Medulla oblongata (tissue), 1 donor: ENCODE results near the gene COL4A6.

ENCODE experiments used
- DNase-seq: peaks from one replicate; pipeline ENCODE4 v3.0.0-alpha.2; 2015; ENCODE audit errors: extremely low spot score

Gene COL4A6

GRCh38 chrX:108216919-108217571 lies 221.2 kb downstream of the COL4A6 start:
- DNase-seq: no peak

DNA sequence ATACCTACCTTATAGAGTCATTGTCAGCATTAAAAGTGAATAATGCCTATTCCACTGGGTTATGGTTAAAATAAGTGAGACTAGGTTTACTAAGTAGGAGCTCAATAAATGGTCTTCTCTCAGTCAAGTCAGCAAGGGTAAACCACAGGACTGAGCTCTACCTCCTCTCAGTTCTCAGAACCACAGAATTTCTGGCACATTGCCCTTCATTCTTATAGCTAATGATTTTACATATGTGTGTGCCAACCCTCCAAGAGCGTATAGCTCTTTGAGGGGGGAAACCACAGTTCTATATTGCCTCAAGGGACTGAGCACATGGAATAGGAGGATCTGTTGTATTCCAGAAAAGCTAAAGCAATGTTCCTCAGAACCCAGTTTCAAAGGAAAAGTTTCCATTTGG lies 221.8 kb downstream of the COL4A6 start:
- no peak for DNase-seq

- no peak for DNase-seq
Measured at GRCh38 chrX:108211301-108211700, 226.9 kb downstream of the COL4A6 start.

GRCh38 chrX:108209006-108209554 lies 229.1 kb downstream of the COL4A6 start:
- no peak for DNase-seq

DNA sequence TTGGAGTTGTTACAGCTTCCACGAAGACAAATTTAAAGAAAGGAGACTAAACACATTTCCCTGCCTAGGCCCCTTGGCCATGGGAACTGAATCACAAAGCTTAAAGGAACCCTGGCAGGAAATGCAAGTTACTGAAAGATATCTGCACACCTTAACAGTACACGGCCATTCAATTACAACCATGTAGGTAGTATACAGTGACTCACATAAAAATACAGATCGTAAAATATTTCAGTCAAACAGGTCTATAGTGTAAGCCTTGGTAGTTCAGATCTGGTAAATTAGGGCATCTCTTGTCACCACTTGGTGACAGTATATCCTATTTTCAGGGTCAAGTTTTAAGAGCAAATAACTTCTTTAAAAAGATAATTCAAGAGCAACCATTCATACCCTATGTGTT lies 234.7 kb downstream of the COL4A6 start:
- DNase-seq: no peak

DNA sequence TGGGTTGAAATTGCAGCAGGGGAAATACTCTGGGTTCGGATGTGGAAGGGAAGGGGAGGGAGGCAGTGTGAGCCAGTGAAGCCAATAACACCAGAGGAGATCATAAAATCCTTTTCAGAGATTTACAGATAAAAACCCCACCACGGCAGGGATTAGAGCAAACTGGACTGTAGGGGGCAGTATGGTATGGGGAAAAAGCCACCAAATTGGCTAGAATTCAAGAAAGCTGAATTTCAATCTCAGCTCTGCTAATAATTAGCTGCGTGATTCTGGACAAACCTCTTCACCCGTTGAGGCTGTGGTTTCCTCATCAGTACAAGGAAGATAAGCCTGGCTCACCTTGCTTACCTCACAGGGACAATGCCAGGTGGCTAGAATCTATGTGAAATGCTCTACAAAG lies 238.5 kb downstream of the COL4A6 start:
- peak; percentile 4 for DNase-seq

- no peak for DNase-seq
Measured at GRCh38 chrX:108199041-108199440, 239.2 kb downstream of the COL4A6 start.

DNA sequence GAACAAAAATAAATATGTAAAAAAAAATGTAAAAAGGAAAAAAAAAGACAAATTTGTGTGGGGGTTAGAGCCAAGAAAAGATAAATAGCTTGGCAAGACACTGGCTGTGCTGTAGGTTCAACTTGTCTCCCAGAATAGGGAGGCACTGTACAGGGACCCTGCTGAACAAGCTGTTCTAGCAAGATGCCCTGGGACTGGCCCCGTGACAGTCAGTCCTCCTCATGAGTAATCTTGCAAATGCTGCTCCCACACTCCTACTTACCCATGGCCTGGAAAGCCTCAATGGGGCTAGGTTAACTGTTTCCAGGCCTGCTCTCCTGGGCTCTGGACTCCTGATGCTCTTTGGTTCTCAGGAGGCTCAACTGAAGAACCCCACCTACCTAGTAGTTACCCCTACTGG lies 239.8 kb downstream of the COL4A6 start:
- no peak for DNase-seq

DNA sequence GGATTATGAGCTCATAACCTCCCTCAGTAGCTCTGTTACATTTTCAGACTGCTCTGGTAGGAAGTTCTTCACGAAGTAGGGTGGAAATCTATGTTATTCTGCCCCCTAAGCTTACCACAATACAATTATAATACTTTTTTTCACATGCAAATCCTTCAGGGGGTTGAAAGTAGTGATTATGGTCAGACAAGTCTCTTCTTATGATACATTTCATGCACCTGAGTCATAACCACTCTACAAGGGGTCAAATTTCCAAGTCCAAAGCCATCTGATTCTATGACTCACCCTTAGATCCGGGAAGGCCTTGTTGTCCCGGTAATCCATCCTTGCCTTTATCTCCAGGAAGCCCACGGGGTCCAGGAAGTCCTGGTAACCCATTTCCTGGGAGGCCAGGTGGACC lies 251.4 kb downstream of the COL4A6 start:
- DNase-seq: no peak

GRCh38 chrX:108178143-108178498 lies 260.1 kb downstream of the COL4A6 start:
- DNase-seq: no peak

DNA sequence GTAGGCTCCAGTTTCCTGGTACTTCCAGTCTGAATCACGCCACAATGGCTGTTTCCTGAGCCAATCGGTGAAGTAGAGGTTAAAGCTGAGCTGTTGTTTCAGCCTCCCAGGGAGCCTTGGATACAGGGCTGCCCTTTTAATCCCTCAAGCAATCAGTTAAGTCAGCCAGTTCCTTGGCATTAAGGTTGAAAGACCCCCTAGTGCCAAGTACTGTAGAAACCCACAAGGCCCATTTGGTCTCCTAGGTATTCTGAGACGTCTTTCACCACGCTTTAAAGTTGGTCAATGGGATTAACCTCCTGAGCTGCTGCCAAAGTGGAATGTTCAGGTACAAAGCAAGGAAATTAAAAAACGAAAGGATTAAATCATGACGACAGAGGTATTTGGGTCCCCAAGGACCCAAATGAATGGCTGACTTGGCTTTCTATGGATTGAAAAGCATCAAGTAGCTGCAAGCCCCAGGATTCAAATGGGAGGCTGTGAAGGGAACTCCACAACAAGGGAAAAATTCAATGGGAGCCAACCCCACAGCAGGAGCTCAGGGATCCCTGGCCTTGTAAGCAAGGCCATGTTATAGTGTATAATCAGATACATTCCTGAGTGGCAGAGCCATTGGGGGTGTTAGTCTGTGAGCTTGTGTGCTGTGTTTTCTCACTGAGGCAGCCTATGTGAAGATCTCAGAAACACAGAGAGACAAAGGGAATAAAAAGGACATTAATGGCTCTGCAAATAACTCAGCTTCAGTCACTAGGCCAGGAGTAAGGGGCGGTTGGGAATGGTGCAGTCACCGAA lies 260.7 kb downstream of the COL4A6 start:
- DNase-seq: peak; percentile 2

- DNase-seq: no peak
Measured at GRCh38 chrX:108173874-108174273, 264.3 kb downstream of the COL4A6 start.

GRCh38 chrX:108171671-108172070 lies 266.6 kb downstream of the COL4A6 start:
- no peak for DNase-seq

- no peak for DNase-seq
Measured at GRCh38 chrX:108169768-108170167, 268.5 kb downstream of the COL4A6 start.

- DNase-seq: no peak
Measured at GRCh38 chrX:108168961-108169740, 269.1 kb downstream of the COL4A6 start.

DNA sequence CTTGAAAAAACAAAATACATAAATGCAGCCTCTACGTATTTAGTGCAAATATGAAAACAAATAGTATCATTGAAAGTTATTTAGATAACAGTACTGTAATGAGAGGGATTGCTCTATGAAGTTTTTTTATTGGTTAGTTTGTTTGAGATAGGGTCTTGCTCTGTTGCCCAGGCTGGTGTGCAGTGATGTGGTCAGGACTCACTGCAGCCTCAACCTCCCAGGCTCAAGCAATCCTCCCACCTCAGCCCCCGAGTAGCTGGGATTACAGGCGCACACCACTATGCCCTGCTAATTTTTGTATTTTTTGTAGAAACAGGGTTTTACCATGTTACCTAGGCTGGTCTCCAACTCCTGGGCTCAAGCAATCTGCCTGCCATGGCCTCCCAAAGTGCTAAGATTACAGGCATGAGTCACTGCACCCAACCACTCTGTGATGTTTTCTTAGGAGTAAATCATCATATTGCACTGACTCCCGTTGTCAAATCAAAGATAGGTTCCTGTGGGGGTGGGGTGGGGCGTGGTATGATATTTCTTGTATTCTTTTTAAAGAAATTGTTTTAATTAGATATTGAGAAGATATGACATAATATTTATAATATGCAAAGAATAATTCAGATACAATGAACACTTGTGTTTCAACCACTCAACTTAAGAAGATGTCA lies 270.9 kb downstream of the COL4A6 start:
- DNase-seq: no peak

DNA sequence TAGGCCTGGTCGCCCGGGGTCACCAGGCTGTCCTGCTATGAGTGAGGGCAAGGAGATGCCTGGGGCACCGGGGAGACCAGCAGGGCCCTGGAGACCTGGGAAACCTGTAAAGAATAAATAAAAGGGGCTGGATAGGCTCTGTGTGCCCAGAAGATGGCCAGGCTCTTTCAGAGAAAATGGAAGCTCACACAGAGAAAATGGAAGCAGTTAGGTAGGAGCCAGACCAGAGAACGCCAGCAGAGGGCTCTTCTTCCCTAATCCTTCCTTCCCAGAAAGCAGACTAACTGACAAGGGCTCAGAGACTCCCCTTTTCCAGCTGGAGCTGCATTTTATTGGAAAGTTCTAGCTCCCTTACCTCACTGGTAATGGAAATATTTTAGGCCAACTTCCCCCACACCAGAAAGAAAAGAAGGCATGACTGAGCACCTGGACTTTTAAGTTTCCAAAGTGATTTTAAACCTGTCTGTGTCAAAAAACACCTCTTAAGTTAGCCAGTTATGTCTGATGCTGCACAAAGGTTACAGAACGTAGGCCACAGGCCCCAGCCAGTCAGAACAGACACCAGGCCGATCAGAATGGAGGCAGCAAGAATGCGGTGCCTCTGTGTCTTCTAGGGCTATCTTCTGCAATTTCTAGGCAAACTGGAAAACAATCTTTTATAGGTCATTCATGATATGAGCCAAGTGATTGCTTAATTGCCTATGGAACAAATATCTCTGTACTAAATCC lies 272.7 kb downstream of the COL4A6 start:
- DNase-seq: peak; percentile 2

DNA sequence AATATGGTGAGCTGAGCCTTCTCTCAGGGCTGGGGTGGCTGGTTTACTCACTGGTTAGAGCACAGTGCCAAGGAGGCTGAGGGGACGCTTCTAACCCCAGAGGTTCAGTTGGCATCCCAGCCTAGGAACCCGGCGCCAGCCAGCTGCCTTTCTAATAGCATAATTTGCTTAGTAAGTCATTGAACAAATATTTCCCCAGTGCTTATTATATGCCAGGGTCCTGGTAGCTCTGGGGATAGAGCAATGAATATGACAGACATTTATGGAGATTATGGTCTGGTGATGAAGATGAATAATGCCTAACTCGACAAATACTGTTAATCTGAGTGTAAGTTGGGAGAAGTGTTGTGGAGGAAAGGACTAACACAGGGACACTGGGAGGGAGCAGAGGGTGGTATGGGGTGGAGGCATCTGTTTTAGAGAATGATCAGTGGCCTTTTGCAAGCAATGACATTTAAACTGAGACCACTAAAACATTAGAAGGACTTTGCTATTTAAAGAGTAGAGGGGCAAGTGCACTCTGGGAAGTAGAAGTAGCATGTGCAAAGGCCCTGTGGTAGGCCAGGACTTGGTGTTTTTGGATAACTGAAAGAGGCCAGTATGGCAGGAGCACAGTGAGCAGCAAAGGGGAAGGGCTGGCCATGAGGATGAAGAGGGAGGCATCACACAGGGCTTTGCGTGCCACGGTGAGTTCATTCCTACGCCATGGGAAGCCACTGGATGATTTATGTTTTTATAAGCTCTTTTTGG lies 274.7 kb downstream of the COL4A6 start:
- DNase-seq: no peak

- DNase-seq: no peak
Measured at GRCh38 chrX:108162265-108162664, 276.0 kb downstream of the COL4A6 start.

DNA sequence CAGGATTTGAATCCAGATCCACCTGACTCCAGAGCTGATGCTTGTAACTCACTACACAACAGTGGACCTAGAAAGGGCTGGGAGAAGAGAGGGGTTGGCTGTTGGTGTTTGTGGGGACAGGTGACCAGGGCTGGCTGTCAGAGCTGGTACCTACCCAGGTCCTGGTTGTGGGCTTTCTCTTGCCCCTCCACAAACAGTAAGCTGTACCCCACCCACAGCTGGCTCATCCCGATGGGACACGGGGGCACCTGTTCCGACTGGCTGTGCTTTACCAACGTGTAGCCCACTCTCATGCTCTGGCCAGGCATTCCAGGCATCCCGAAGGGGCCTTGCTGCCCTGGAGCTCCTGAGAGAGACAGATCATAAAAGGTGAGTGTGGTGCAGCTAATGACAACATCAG lies 277.9 kb downstream of the COL4A6 start:
- DNase-seq: no peak
